Muscle layer of colon (tissue), 2 donors: ENCODE measurements around the gene SYT8.

ENCODE experiments used
- H3K27ac ChIP-seq: one replicate; pipeline ENCODE4 v1.7.0; 2013; ENCODE audit warnings: low read depth, mild to moderate bottlenecking, low read length, moderate library complexity
- H3K27me3 ChIP-seq, 2 donors: one replicate each; pipeline ENCODE4 v1.7.0; 2013; ENCODE audit warnings: low read length in 2 of 2, mild to moderate bottlenecking in 2 of 2; ENCODE audit not compliant: insufficient read depth in 2 of 2, control insufficient read depth in 1 of 2
- H3K36me3 ChIP-seq: one replicate; pipeline ENCODE4 v1.7.0; 2013; ENCODE audit warnings: mild to moderate bottlenecking, low read length; ENCODE audit not compliant: insufficient read depth
- H3K4me1 ChIP-seq: one replicate; pipeline ENCODE4 v1.7.0; 2013; ENCODE audit warnings: mild to moderate bottlenecking, low read length; ENCODE audit not compliant: insufficient read depth
- H3K4me3 ChIP-seq, 2 donors: one replicate each; pipeline ENCODE4 v1.7.0; 2013; ENCODE audit warnings: low read length in 2 of 2, low read depth in 1 of 2, mild to moderate bottlenecking in 1 of 2, moderate library complexity in 1 of 2
- H3K9ac ChIP-seq: one replicate; pipeline ENCODE4 v1.7.0; 2013; ENCODE audit warnings: low read length
- H3K9me3 ChIP-seq: one replicate; pipeline ENCODE4 v1.7.0; 2013; ENCODE audit warnings: mild to moderate bottlenecking, low read length
- donor health status: abdominal sarcoma.
- donor health status: Adenocarcinoma of cecum.

SYT8 gene

DNA sequence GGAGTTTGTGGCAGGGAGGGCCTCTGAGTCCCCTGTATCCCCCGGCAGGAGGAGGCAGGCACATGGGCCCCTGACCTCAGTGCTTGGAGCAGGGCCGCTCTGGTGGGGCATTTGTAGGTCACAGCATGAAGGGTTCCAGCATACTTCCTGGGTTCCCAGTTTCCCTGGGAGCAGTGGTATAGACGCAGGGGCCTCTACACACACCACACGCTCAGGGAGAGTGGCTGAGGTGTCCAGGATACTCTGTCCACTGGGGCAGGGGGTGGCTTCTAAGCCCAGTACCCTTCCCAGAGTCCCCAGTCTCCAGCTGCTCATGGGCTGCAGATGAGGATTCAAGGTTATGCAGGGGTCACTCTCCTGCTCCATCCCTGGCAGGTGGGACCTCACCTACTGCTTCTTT, 24.2 kb downstream of the SYT8 start:
- Histone ChIP-seq H3K4me1 (peaks cover 11% of the 10 kb centered on the region), H3K36me3 (no peaks in the 10 kb centered on the region)

DNA sequence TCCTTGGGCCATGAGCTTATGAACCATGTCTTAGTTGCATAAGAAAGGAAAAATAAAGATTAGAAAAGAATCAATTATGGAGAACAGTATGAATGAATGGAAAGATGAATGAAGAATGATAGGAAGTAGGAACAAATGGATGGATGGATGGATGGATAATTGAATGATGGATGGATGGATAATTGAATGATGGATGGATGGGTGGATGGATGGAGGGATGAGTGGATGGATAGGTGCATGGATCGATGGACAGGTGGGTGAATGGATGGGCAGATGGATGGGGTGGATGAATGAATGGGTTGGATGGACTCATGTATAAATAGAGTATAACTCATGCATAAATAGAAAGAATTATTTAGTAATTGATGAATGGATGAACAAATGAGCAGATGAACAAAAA, 25.3 kb downstream of the SYT8 start:
- Histone ChIP-seq H3K36me3 (no peaks in the 10 kb centered on the region), H3K4me1 (peaks cover 22% of the 10 kb centered on the region), H3K27me3 (no peaks in the 10 kb centered on the region), H3K27ac (no peak overlapping the region), H3K9ac (no peak overlapping the region), H3K4me3 (no peak overlapping the region), H3K9me3 (no peaks in the 10 kb centered on the region)

More for the DNA sequence above, 24.2 kb downstream of the SYT8 start:
- no peaks in the 10 kb centered on the region for H3K9me3 ChIP-seq
- no peak overlapping the region for H3K9ac ChIP-seq
- no peak overlapping the region for H3K4me3 ChIP-seq
- H3K27ac ChIP-seq, result no peak overlapping the region
- H3K27me3 ChIP-seq, result no peaks in the 10 kb centered on the region

DNA sequence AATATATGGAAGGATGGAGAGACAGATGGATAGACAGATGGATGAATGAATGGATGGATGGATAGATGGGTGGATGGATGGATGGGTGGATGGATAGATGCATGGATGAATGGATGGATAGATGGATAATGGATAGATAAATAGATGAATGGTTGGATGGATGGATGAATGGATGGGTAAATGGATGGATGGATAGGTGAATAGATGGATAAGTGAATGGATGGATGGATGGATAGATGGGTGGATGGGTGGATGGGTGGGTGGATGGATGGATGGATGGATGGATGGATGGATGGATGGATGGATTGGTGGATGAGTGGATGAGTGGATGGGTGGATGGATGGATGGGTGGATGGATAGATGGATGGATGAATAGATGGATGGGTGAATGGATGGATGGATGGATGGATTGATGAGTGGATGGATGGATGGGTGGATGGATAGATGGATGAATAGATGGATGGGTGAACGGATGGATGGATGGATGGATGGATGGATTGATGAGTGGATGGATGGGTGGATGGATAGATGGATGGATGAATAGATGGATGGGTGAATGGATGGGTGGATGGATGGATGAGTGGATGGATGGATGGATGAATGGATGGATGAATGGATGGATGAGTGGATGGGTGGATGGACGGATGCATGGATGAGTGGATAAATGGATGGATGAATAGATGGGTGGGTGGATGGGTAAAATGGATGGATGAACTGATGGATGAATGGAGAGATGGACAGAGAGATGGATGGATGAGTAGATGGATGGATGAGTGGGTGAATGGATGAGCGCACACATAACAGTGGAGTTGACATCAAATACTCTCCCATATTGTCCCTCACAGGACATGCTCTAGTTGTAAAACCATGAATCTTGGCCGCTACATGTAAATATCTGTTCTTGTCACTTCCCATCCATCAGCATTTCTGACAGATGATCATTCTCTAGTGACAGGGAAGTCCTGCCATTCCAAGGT, 26.9 kb downstream of the SYT8 start:
- no peak overlapping the region for H3K4me3 ChIP-seq
- no peaks in the 10 kb centered on the region for H3K27me3 ChIP-seq
- no peaks in the 10 kb centered on the region for H3K9me3 ChIP-seq
- H3K9ac ChIP-seq, result no peak overlapping the region
- no peaks in the 10 kb centered on the region for H3K36me3 ChIP-seq
- peaks cover 33% of the 10 kb centered on the region for H3K4me1 ChIP-seq
- no peak overlapping the region for H3K27ac ChIP-seq

DNA sequence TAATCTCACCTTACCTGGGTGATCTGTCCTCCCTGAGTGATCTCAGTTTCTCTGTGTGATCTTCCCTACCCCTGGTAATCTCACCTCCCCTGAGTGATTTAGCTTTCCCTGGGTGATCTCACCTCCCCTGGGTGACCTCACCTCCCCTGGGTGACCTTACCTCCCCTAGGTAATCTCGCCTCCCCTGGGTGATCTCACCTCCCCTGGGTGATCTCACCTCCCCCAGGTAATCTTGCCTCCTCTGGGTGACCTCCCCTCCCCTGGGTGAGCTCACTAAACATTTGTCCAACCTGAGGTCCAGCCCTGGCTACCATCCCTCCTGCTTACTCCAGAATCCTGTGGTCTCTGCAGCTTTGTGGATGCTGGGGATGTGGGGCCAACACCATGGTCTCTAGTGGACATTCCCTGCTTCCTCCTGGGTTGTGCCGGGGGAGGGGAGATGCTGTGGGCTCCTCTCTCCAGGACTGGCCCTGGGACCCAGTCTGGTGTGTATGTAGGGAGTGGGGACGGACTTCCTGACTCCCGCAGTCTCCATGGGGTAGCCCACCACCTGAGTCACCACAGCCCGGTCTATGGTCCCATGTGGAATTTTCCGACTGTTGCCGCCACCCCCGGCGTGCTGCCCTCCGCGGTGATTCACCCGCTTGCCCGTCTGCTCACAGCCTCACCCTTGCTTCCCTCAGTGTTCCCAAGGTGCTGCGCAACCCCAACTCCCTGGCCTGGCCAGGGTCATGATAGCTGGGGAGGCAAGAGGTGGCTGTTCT, 28.0 kb downstream of the SYT8 start:
- H3K9me3 ChIP-seq, result no peaks in the 10 kb centered on the region
- H3K4me1 ChIP-seq, result peaks cover 33% of the 10 kb centered on the region
- H3K9ac ChIP-seq, result no peak overlapping the region
- no peaks in the 10 kb centered on the region for H3K36me3 ChIP-seq
- no peaks in the 10 kb centered on the region for H3K27me3 ChIP-seq
- peak overlapping the region in 1 of 2 donors; percentile 55 for H3K4me3 ChIP-seq
- H3K27ac ChIP-seq, result no peak overlapping the region

DNA sequence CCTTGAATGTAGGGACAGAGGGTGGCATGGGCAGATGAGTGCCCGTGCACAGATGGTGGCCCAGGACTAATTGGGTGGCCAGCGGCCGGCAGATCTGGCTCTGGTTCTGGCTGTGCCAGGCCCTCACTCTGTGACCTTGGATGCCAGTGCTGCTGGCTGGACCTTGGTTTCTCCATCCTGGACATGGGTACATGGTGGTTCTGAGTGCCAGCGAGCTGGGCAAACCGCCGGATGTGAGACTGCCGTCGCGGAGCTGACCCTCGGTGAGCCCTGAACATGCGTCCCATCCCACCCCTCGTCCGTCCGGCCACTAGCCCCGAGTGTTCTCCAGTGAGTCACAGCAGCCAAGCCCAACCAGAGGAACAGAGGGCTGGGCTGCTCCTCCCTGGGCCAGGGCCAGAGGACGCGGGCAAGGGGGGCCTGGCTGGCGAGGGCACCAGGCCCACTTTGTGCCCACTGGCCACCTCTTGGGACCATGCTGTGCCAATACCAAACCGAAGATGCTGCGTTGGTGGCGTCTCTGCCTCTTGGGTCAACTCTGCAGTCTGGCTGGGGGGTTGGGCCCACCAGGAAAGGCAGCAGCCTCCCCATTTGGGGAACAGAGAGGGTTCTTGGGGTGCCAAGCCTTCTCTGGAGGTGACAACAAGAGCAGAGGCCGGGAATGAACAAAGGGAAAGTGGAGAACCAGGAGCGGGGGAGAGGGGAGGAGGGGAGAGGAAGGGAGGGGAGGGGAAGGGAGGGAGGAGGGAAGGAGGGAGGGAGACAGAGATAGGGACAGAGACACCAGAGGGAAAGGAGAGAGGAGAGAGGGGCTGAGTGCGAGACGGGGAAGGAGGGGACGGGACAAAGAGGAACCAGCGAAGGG, 28.8 kb downstream of the SYT8 start:
- H3K27ac ChIP-seq, result peak overlapping the region; percentile 62
- H3K36me3 ChIP-seq, result no peaks in the 10 kb centered on the region
- H3K9me3 ChIP-seq, result no peaks in the 10 kb centered on the region
- H3K9ac ChIP-seq, result peak overlapping the region; percentile 33
- H3K27me3 ChIP-seq, result no peaks in the 10 kb centered on the region
- peak overlapping the region; percentile 16 to 55 for H3K4me3 ChIP-seq
- peaks cover 33% of the 10 kb centered on the region for H3K4me1 ChIP-seq

DNA sequence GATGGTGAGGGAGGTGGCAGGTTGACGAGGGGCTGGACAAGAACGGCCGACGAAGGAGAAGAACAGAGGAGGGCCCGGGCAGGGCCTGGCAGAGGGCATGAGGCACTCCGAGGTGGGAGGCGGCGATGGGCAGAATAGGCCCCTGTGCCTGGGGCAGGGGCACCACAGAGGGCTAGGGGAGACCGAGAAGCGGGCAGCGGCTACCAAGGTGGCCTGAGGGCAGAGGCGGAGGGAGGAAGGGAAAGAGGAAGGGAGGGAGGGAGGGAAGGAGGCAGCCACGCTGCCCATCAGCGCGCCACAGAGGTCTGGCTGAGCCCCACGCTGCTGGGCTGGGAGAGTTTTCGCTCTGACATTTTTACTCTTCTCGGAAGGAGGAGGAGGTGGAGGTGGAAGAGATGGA, 29.4 kb downstream of the SYT8 start:
- H3K4me1 ChIP-seq, result peaks cover 33% of the 10 kb centered on the region
- peak overlapping the region; percentile 16 to 55 for H3K4me3 ChIP-seq
- H3K9me3 ChIP-seq, result no peaks in the 10 kb centered on the region
- H3K9ac ChIP-seq, result peak overlapping the region; percentile 33
- H3K36me3 ChIP-seq, result no peaks in the 10 kb centered on the region
- peak overlapping the region; percentile 62 for H3K27ac ChIP-seq
- no peaks in the 10 kb centered on the region for H3K27me3 ChIP-seq

DNA sequence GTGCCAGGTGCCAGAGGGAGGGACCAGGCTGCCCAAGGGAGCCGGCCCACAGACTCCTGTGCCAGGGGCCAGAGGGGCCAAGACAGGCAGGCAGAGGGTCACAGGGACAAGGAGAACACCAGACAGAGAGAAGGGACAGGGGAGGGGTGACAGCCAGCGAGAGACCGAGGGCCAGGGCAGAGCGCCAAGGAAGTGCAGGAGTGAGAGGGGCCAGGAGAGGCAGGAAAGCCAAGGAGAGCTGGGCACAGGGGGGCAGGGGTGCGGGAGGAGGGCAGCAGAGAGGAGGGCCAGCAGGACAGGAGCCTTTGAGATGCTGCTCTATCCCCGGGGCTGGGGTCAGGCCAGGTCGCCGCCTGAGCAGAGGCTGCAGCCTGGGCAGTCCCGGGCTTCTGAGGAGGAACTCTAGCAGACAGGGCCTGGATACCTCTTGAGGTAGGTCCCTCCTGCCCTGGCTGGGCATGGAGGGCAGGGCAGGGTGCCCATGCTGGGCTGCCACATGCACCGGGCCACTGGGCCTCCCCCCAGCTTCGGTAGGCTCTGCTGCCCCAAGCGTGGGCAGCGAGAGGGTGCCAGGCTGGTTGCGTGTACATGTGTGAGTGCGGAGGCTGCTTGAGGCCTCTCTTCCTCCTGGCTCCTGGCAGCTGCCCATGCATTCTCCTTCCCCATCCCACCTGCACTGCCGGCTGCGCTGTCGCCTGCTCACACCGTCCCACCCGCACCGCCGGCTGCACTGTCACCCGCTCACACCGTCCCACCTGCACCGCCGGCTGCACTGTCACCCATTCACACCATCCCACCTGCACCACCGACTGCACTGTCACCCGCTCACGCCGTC, 30.3 kb downstream of the SYT8 start:
- Histone ChIP-seq H3K4me3 (peak overlapping the region; percentile 16 to 55), H3K27me3 (no peaks in the 10 kb centered on the region), H3K4me1 (peaks cover 33% of the 10 kb centered on the region), H3K9me3 (no peaks in the 10 kb centered on the region), H3K9ac (peak overlapping the region; percentile 33), H3K27ac (peak overlapping the region; percentile 62), H3K36me3 (no peaks in the 10 kb centered on the region)

DNA sequence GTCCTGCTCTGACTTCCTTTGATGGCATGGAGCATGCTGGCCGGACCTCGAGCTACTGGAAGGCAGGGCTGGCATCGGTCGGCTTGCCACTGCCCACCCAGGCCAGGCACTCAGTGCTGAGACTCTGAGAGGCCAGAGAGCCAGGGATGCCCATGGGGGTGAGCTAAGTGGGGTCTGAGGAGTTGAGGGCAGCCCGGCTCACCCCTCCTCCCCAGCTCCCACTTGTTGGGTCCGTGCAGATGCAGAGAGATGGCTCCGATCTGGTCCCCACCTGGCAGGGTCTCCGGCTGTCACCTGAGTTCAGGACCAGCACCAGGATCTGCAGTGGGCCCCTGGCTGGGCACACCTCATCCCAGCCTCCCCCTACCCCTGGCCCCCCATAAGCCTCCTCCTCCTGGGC, 31.4 kb downstream of the SYT8 start:
- no peak overlapping the region for H3K27ac ChIP-seq
- H3K36me3 ChIP-seq, result no peaks in the 10 kb centered on the region
- peak overlapping the region in 1 of 2 donors; percentile 55 for H3K4me3 ChIP-seq
- peaks cover 33% of the 10 kb centered on the region for H3K4me1 ChIP-seq
- no peaks in the 10 kb centered on the region for H3K9me3 ChIP-seq
- H3K27me3 ChIP-seq, result peaks cover 0 to 6% of the 10 kb centered on the region in 2 donors
- no peak overlapping the region for H3K9ac ChIP-seq

DNA sequence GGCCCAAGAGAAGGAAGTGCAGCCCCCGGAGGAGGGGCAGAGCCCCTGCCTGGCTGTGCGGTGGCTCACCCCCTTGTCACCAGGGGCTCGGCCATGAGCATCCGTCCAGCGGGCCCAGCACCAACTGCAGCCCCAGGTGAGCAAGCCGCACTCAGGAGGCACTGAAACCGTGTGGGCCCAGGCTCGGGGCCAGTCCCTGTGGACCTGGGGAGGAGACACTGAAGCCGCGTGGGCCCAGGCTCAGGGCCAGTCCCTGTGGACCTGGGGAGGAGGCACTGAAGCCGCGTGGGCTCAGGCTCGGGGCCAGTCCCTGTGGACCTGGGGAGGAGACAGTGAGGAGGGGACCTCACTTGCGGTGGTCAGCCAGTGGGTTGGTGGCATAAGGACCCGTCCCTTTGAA, 32.0 kb downstream of the SYT8 start:
- Histone ChIP-seq H3K36me3 (no peaks in the 10 kb centered on the region), H3K4me1 (peaks cover 33% of the 10 kb centered on the region), H3K27ac (no peak overlapping the region), H3K9ac (no peak overlapping the region), H3K9me3 (no peaks in the 10 kb centered on the region), H3K27me3 (peaks cover 0 to 10% of the 10 kb centered on the region in 2 donors), H3K4me3 (no peak overlapping the region)

DNA sequence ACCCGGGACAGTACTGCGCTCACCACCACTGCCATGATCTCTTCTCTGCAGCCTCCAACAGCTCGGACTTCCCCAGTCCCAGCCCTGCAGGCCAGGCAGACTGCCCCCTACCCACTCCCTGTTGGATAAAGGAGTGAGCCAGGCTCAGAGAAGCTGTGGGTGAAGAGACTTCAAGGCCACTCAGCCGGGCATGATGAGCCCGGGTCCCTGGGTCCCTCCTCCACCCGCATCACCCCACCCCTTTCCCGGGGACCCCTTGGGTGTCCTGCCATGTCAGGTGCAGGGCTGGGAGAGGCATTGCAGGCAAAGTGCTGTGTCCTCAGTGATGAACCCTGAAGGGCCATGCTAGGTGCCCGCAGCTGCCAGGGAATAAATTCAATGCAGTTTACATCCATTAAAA, 32.6 kb downstream of the SYT8 start:
- no peaks in the 10 kb centered on the region for H3K9me3 ChIP-seq
- peaks cover 0 to 10% of the 10 kb centered on the region in 2 donors for H3K27me3 ChIP-seq
- peaks cover 33% of the 10 kb centered on the region for H3K4me1 ChIP-seq
- H3K36me3 ChIP-seq, result no peaks in the 10 kb centered on the region
- H3K4me3 ChIP-seq, result no peak overlapping the region
- H3K9ac ChIP-seq, result no peak overlapping the region
- no peak overlapping the region for H3K27ac ChIP-seq
